H1 (cell line): ENCODE results near the gene SMTN. TPM values are rescaled to one million over a fixed set of nuclear protein-coding genes. Genes with fewer than 3 reads are reported as not detected.
A peak's percentile ranks its signal among the peaks of the same experiment; 100 is the strongest.

Source experiments
- CTCF ChIA-PET: fragments of 300-600 bp; sonication (Branson Sonifier 250); formaldehyde crosslinking; loops from one replicate; lab custom pipeline; 2021; ENCODE audit not compliant: partially characterized antibody; lab: Charles Lee
- POLR2A ChIA-PET: fragments of 300-600 bp; sonication (Branson Sonifier 250); formaldehyde crosslinking; loops from one replicate; lab custom pipeline; 2021; ENCODE audit warnings: inconsistent platforms; ENCODE audit not compliant: partially characterized antibody; lab: Charles Lee
- DNase-seq, 2 experiments: peaks; one replicate each; pipeline versions ENCODE4 v3.0.0 to v3.0.0-alpha.2; 2010 to 2022; ENCODE audit warnings: low spot score in 2 of 2, low read depth in 1 of 2, mixed read lengths in 1 of 2
- FAIRE-seq: peaks from 2 replicates; lab custom pipeline; 2011; peaks lifted over from hg19 to GRCh38; lab: Jason Lieb, UNC
- H2AFZ ChIP-seq: 2 replicates; pipeline ENCODE4 v1.8.1; 2012; ENCODE audit warnings: low read length, inconsistent platforms
- H2AK5ac ChIP-seq: 2 replicates; pipeline ENCODE4 v1.6.1; 2013; ENCODE audit warnings: low read depth, low read length
- H2BK120ac ChIP-seq: replicated peaks from 2 replicates; pipeline ENCODE3; 2013; ENCODE audit warnings: low read depth, low read length, inconsistent platforms
- H2BK12ac ChIP-seq: 2 replicates; pipeline ENCODE4 v1.6.1; 2013; ENCODE audit warnings: low read depth, low read length
- H2BK15ac ChIP-seq: 2 replicates; pipeline ENCODE4 v1.6.1; 2013; ENCODE audit warnings: low read length
- H2BK20ac ChIP-seq: 2 replicates; pipeline ENCODE4 v1.6.1; 2013; ENCODE audit warnings: low read length
- H2BK5ac ChIP-seq: 2 replicates; pipeline ENCODE4 v1.6.1; 2013; ENCODE audit warnings: low read depth, low read length
- H3K14ac ChIP-seq: 2 replicates; pipeline ENCODE4 v1.6.1; 2013; ENCODE audit warnings: inconsistent platforms; ENCODE audit not compliant: insufficient read length
- H3K18ac ChIP-seq: 2 replicates; pipeline ENCODE4 v1.6.1; 2013; ENCODE audit warnings: low read length; ENCODE audit errors: extremely low read depth
- H3K23ac ChIP-seq: 2 replicates; pipeline ENCODE4 v1.6.1; 2013; ENCODE audit warnings: inconsistent platforms; ENCODE audit not compliant: insufficient read length
- H3K23me2 ChIP-seq: 2 replicates; pipeline ENCODE4 v1.6.1; 2013; ENCODE audit warnings: low read depth, low read length
- H3K27ac ChIP-seq: 2 replicates; pipeline ENCODE4 v1.6.1; 2011; ENCODE audit warnings: low read depth, low read length, inconsistent platforms
- H3K27me3 ChIP-seq, 4 experiments: replicated peaks in 1 of 4; 1 replicate in 1 of 4; 2 replicates in 3 of 4; pipeline versions ENCODE4 v1.6.1 to v1.8.1; 2011 to 2013; ENCODE audit warnings: low read length in 3 of 4, mild to moderate bottlenecking in 3 of 4, inconsistent platforms in 2 of 4, mixed read lengths in 2 of 4, moderate library complexity in 1 of 4; ENCODE audit not compliant: control insufficient read depth in 3 of 4, insufficient read depth in 3 of 4; ENCODE audit errors: extremely low read depth in 1 of 4
- H3K36me3 ChIP-seq, 4 experiments: 2 replicates each; pipeline versions ENCODE4 v1.6.1 to v1.8.1; 2011 to 2013; ENCODE audit warnings: mild to moderate bottlenecking in 4 of 4, low read length in 3 of 4, moderate library complexity in 2 of 4, control low read depth in 1 of 4, inconsistent platforms in 1 of 4; ENCODE audit not compliant: insufficient read depth in 4 of 4, control insufficient read depth in 2 of 4
- H3K4ac ChIP-seq: replicated peaks from 2 replicates; pipeline ENCODE3; 2013; ENCODE audit warnings: low read length, low read depth, mixed read lengths, inconsistent platforms; ENCODE audit not compliant: insufficient read length
- H3K4me1 ChIP-seq, 4 experiments: replicated peaks in 1 of 4; 1 replicate in 1 of 4; 2 replicates in 3 of 4; pipeline versions ENCODE4 v1.6.1 to v1.8.1; 2011 to 2013; ENCODE audit warnings: low read length in 3 of 4, inconsistent platforms in 2 of 4, mixed read lengths in 1 of 4; ENCODE audit not compliant: insufficient read depth in 4 of 4, control insufficient read depth in 3 of 4
- H3K4me2 ChIP-seq, 2 experiments: 2 replicates each; pipeline versions ENCODE4 v1.6.1 to v1.8.1; 2011 to 2013; ENCODE audit warnings: low read depth in 2 of 2, low read length in 2 of 2, control low read depth in 1 of 2, inconsistent platforms in 1 of 2, mild to moderate bottlenecking in 1 of 2; ENCODE audit not compliant: insufficient read depth in 1 of 2
- H3K4me3 ChIP-seq, 4 experiments: fragments of 200-600, 300-600 bp in 1 of 4; sonication (generic), shearing (Covaris generic), sonication (Bioruptor Twin) in 1 of 4; 2 replicates each; pipeline versions ENCODE4 v1.5.1 to v1.8.1; 2011 to 2016; ENCODE audit warnings: low read length in 4 of 4, low read depth in 3 of 4, control low read depth in 2 of 4, inconsistent platforms in 2 of 4, mild to moderate bottlenecking in 2 of 4, mixed read lengths in 1 of 4, moderate library complexity in 1 of 4; ENCODE audit not compliant: insufficient read depth in 2 of 4; ENCODE audit errors: extremely low read depth in 1 of 4
- H3K56ac ChIP-seq: replicated peaks from 2 replicates; pipeline ENCODE3; 2013; ENCODE audit warnings: low read depth, mild to moderate bottlenecking, mixed read lengths, low read length, inconsistent platforms; ENCODE audit not compliant: insufficient read length
- H3K79me1 ChIP-seq: 2 replicates; pipeline ENCODE4 v1.6.1; 2013; ENCODE audit warnings: low read depth, low read length, control low read depth
- H3K79me2 ChIP-seq, 2 experiments: 2 replicates each; pipeline versions ENCODE4 v1.6.1 to v1.8.1; 2012 to 2013; ENCODE audit warnings: low read length in 2 of 2, mild to moderate bottlenecking in 2 of 2, inconsistent platforms in 1 of 2; ENCODE audit not compliant: insufficient read depth in 2 of 2, control insufficient read depth in 1 of 2
- H3K9ac ChIP-seq, 4 experiments: replicated peaks in 1 of 4; 1 replicate in 1 of 4; 2 replicates in 3 of 4; pipeline versions ENCODE4 v1.6.1 to v1.8.1; 2011 to 2013; ENCODE audit warnings: low read depth in 3 of 4, low read length in 3 of 4, control low read depth in 2 of 4, mild to moderate bottlenecking in 2 of 4, moderate library complexity in 2 of 4, inconsistent platforms in 1 of 4; ENCODE audit errors: extremely low read depth in 1 of 4
- H3K9me3 ChIP-seq, 2 experiments: 2 replicates each; pipeline versions ENCODE4 v1.6.1 to v1.8.1; 2012 to 2013; ENCODE audit warnings: mild to moderate bottlenecking in 2 of 2, moderate library complexity in 2 of 2, control low read depth in 1 of 2, inconsistent platforms in 1 of 2, low read depth in 1 of 2, low read length in 1 of 2, mixed read lengths in 1 of 2; ENCODE audit not compliant: insufficient read depth in 2 of 2
- H4K20me1 ChIP-seq, 2 experiments: replicated peaks in 1 of 2; 2 replicates each; pipeline versions ENCODE3 to v1.8.1; 2011 to 2013; ENCODE audit warnings: inconsistent platforms in 2 of 2, low read length in 2 of 2, mild to moderate bottlenecking in 1 of 2; ENCODE audit not compliant: insufficient read depth in 2 of 2, control insufficient read depth in 1 of 2
- H4K5ac ChIP-seq: 2 replicates; pipeline ENCODE4 v1.6.1; 2013; ENCODE audit warnings: low read length, low read depth, mixed read lengths, inconsistent platforms; ENCODE audit not compliant: insufficient read length
- H4K8ac ChIP-seq: 2 replicates; pipeline ENCODE4 v1.8.0; 2013; ENCODE audit warnings: mild to moderate bottlenecking, moderate library complexity, low read length, inconsistent platforms; ENCODE audit not compliant: insufficient read depth; ENCODE audit errors: extremely low read depth
- H4K91ac ChIP-seq: replicated peaks from 2 replicates; pipeline ENCODE3; 2013; ENCODE audit warnings: low read length, mixed read lengths, inconsistent platforms; ENCODE audit not compliant: insufficient read length
- CHD1 ChIP-seq: IDR thresholded peaks from 2 replicates; pipeline ENCODE4 v1.6.1; 2012; ENCODE audit warnings: low read depth, low read length, improper control_type of control experiment
- CTCF ChIP-seq, 3 experiments: IDR thresholded peaks; 1 replicate in 2 of 3; 2 replicates in 1 of 3; pipeline versions ENCODE4 v1.5.1 to v1.6.1; 2011; ENCODE audit warnings: low read length in 3 of 3, mild to moderate bottlenecking in 3 of 3, inconsistent platforms in 2 of 3, low read depth in 1 of 3, moderate library complexity in 1 of 3; ENCODE audit not compliant: insufficient read depth in 1 of 3; ENCODE audit errors: control extremely low read depth in 1 of 3
- HDAC6 ChIP-seq: IDR thresholded peaks from one replicate; pipeline ENCODE4 v1.7.1; 2012; ENCODE audit warnings: low read depth, mild to moderate bottlenecking, inconsistent platforms, low read length, moderate library complexity
- SIN3A ChIP-seq, 2 experiments: IDR thresholded peaks in 1 of 2; conservative IDR thresholded peaks in 1 of 2; 2 replicates each; pipeline ENCODE4 v1.6.1; 2011 to 2012; ENCODE audit warnings: low read length in 2 of 2, improper control_type of control experiment in 1 of 2, low read depth in 1 of 2, mild to moderate bottlenecking in 1 of 2
- SIRT6 ChIP-seq: IDR thresholded peaks from one replicate; pipeline ENCODE4 v1.7.1; 2012; ENCODE audit warnings: low read length, inconsistent platforms
- SP2 ChIP-seq: IDR thresholded peaks from 2 replicates; pipeline ENCODE4 v1.6.1; 2012; ENCODE audit warnings: mild to moderate bottlenecking, low read length, inconsistent platforms
- WGBS, 2 experiments: shearing (Covaris generic) in 1 of 2; methylation state at CpG; one replicate each; pipeline versions ENCODE4 v1.1.6 to v1.1.7; 2013 to 2015; ENCODE audit warnings: low lambda C conversion rate in 2 of 2, mixed read lengths in 2 of 2, inconsistent platforms in 1 of 2, low coverage in 1 of 2, missing lambda C conversion rate in 1 of 2; ENCODE audit not compliant: insufficient replicate concordance in 2 of 2, insufficient coverage in 1 of 2, insufficient read length in 1 of 2; ENCODE audit errors: extremely low coverage in 1 of 2, missing lambda C conversion rate in 1 of 2; 5-methylcytosine and 5-hydroxymethylcytosine counted together
- polyA plus RNA-seq, 7 experiments: library from polyadenylated mRNA; depleted of rRNA in 3 of 7; stranded (reverse) in 5 of 7; unstranded in 2 of 7; fragments of >200 nt in 5 of 7; fragments of 200-250 nt in 2 of 7; gene quantifications; 1 replicate in 5 of 7; 2 replicates in 1 of 7; 4 replicates in 1 of 7; pipeline versions ENCODE4 v1.2.1 to v1.2.3, GENCODE V29; 2011 to 2013; ENCODE audit warnings: missing spikeins in 2 of 7, mixed read lengths in 2 of 7
- total RNA-seq: library from RNA; stranded (reverse); fragmentation: NEBNext Ultra II Directional; extraction: Animal tissue kit (Norgen Biotek cat#: 25700); gene quantifications from 2 replicates; pipeline ENCODE4 v1.2.1, GENCODE V29; 2021

The SMTN gene
- total and polyA plus RNA-seq, 2 of the 8 experiments (the other 6 are each of a cell fraction or from before 2014, with no cell fraction given) = 12.3 to 20.8 TPM

- 83% methylated on average over 5 of the region's 5 CpGs; no CpG with 5 or more reads in 1 of the 2 experiments for WGBS, 2 experiments
- peak overlapping the region; percentile 55 for H2BK15ac ChIP-seq
- H2BK120ac ChIP-seq = peak overlapping the region; percentile 39
- peak overlapping the region; percentile 42 for H4K5ac ChIP-seq
- peaks cover 4 to 14% of the 10 kb centered on the region in 2 experiments for H4K20me1 ChIP-seq
- H3K4me3 ChIP-seq = 0 out of 8 replicates have a peak overlapping the region, but pooled peaks of 1 of the 4 experiments have one; percentile 77
- FAIRE-seq = no peak
- H3K9ac ChIP-seq = peak overlapping the region in 2 of 4 experiments; percentile 8 to 25; a peak in 3 of 7 replicates
- TF ChIP-seq SIN3A (conservative IDR thresholded peaks at IDR 0.05 in 1 of 2, IDR thresholded peaks at IDR 0.05 in 1 of 2; ENCODE audit: low read depth in 1 of 2, low read length in 2 of 2) (no peak), SIRT6 (no peak), HDAC6 (no peak), SP2 (no peak), CHD1 (no peak), CTCF (IDR thresholded peaks at IDR 0.05; ENCODE audit: control extremely low read depth in 1 of 3, insufficient read depth in 1 of 3, low read depth in 1 of 3, low read length in 3 of 3) (no peak)
- H3K4ac ChIP-seq = peak overlapping the region; percentile 75
- no peak overlapping the region for H3K56ac ChIP-seq
- H3K18ac ChIP-seq = peak overlapping the region; percentile 93
- peak overlapping the region; percentile 87 to 99; a peak in 3 of 4 replicates for H3K4me2 ChIP-seq
- peak overlapping the region; percentile 92 for H2BK5ac ChIP-seq
- peak overlapping the region; percentile 92 for H2AK5ac ChIP-seq
- DNase-seq = no peak
- H3K79me2 ChIP-seq = peaks cover 0 to 20% of the 10 kb centered on the region in 2 experiments; a peak in 3 of 4 replicates
- H3K9me3 ChIP-seq = no peaks in the 10 kb centered on the region
- H4K8ac ChIP-seq = peak overlapping the region; percentile 69; the same call in 1 of the 2 replicates
- H3K27me3 ChIP-seq = 0 out of 7 replicates have a peak, but pooled peaks cover 0 to 3% (median 0%) of the 10 kb centered on the region in 4 experiments
- ChIA-PET CTCF (interaction anchor here (0.6 to 6.1 kb wide), 14 partner anchors 9 to 133 kb away, joined by 3 to 49 read pairs (median 4); partner anchors contain the start of gene SELENOM), POLR2A (interaction anchor here (0.6 to 2.7 kb wide), 9 partner anchors 10 to 56 kb away, joined by 3 to 12 read pairs (median 4); partner anchors contain the start of gene SELENOM)
- peak overlapping the region; percentile 82 for H4K91ac ChIP-seq
- peak overlapping the region; percentile 31 for H3K27ac ChIP-seq
- no peak overlapping the region for H2AFZ ChIP-seq
- H2BK12ac ChIP-seq = peak overlapping the region; percentile 86; the same call in 1 of the 2 replicates
- no peak overlapping the region for H3K23ac ChIP-seq
- H3K23me2 ChIP-seq = peaks cover 12% of the 10 kb centered on the region
- H3K79me1 ChIP-seq = peaks cover 15% of the 10 kb centered on the region; the same call in 1 of the 2 replicates
- H3K14ac ChIP-seq = no peak overlapping the region
- peaks cover 7 to 25% (median 17%) of the 10 kb centered on the region in 4 experiments for H3K4me1 ChIP-seq
- peaks cover 3 to 14% (median 5%) of the 10 kb centered on the region in 4 experiments; a peak in 6 of 8 replicates for H3K36me3 ChIP-seq
- peak overlapping the region; percentile 53 for H2BK20ac ChIP-seq
Observed at GRCh38 chr22:31140746-31141145, 59.6 kb downstream of the SMTN start.
